Measurements from ENCODE around the gene STRADB.

STRADB gene

DNA sequence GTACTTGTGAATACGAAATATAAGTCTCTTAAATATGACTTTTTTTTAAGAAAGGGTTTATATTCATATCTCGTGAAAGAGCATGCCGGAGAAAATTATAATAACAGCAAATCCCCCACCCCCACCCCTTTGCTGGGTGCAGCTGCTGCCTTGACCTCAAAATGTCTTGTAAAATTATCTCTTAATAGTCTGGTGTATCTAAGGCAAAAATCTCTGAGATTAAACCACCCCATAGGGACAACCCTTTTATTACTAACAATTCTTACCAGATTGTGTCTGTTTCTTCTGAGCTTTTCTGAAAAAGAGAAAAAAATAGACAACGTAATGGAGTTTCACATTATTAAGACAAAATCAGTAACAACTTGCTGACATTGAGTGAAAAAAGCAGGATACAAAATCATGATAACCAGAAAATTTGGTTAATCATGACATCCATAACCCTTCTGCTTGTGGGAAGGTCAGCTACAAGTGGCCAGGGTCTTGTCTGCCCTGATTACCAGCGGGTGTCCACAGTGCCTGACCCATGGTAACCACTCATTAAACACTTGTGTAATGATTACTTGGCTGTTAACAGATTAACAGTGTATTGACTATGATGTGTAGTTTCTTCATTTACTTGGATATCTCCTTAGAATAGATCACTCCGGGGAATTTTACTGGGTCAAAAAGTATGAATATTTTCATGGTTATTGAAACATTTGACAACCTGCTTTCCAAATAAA is 1.5 kb downstream of the STRADB start:
- Histone ChIP-seq H3K27ac (no peak overlapping the region), H3K9me3 (ENCODE audit: control insufficient read depth, low read length) (no peaks in the 10 kb centered on the region), H3K27me3 (ENCODE audit: control insufficient read depth, insufficient read depth, low read length) (no peaks in the 10 kb centered on the region), H2AFZ (no peak overlapping the region), H3K4me2 (ENCODE audit: low read length) (peak overlapping the region; percentile 61), H3K36me3 (ENCODE audit: control insufficient read depth, insufficient read depth, low read length) (no peaks in the 10 kb centered on the region), H3K9ac (no peak overlapping the region), H3K79me2 (peaks cover 26% of the 10 kb centered on the region), H3K4me3 (ENCODE audit: low read depth, low read length) (peak overlapping the region; percentile 89), H3K4me1 (peaks cover 9% of the 10 kb centered on the region)
- TF ChIP-seq, protein P1, sequence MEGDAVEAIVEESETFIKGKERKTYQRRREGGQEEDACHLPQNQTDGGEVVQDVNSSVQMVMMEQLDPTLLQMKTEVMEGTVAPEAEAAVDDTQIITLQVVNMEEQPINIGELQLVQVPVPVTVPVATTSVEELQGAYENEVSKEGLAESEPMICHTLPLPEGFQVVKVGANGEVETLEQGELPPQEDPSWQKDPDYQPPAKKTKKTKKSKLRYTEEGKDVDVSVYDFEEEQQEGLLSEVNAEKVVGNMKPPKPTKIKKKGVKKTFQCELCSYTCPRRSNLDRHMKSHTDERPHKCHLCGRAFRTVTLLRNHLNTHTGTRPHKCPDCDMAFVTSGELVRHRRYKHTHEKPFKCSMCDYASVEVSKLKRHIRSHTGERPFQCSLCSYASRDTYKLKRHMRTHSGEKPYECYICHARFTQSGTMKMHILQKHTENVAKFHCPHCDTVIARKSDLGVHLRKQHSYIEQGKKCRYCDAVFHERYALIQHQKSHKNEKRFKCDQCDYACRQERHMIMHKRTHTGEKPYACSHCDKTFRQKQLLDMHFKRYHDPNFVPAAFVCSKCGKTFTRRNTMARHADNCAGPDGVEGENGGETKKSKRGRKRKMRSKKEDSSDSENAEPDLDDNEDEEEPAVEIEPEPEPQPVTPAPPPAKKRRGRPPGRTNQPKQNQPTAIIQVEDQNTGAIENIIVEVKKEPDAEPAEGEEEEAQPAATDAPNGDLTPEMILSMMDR (IDR thresholded peaks at IDR 0.05), result no peak

DNA sequence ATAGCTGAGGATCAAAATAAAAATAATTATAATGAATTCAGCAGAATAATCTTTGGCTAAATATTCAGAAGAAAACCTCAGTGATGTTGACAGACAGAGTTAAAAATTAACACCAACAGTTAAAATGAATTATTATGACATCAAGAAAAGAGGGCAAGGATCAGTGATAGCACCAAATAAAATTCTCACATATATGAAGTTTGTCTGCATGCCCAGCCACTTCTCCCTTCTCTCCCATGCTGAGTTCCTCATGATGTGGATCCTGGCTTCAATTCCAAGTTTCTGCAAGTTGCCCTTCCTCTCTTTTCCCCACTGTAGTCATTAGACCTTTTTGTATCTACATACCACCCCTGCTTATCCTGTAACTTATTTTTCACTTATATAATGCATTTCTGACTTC is 6.8 kb downstream of the STRADB start:
- Histone ChIP-seq H2AFZ (no peak overlapping the region), H3K9ac (no peak overlapping the region), H3K36me3 (ENCODE audit: control insufficient read depth, insufficient read depth, low read length) (no peaks in the 10 kb centered on the region), H3K27ac (no peak overlapping the region), H3K4me2 (ENCODE audit: low read length) (no peak overlapping the region), H3K79me2 (no peaks in the 10 kb centered on the region), H3K4me1 (no peaks in the 10 kb centered on the region), H3K4me3 (ENCODE audit: low read depth, low read length) (no peak overlapping the region), H3K9me3 (ENCODE audit: control insufficient read depth, low read length) (no peaks in the 10 kb centered on the region), H3K27me3 (ENCODE audit: control insufficient read depth, insufficient read depth, low read length) (no peaks in the 10 kb centered on the region)
- TF ChIP-seq, protein P1 (IDR thresholded peaks at IDR 0.05), result no peak

- Histone ChIP-seq H3K9me3 (ENCODE audit: control insufficient read depth, low read length) (no peaks in the 10 kb centered on the region), H3K4me1 (no peaks in the 10 kb centered on the region), H3K36me3 (ENCODE audit: control insufficient read depth, insufficient read depth, low read length) (no peaks in the 10 kb centered on the region), H3K27me3 (ENCODE audit: control insufficient read depth, insufficient read depth, low read length) (no peaks in the 10 kb centered on the region), H3K79me2 (no peaks in the 10 kb centered on the region), H3K9ac (no peak overlapping the region), H3K4me2 (ENCODE audit: low read length) (no peak overlapping the region), H2AFZ (no peak overlapping the region), H3K4me3 (ENCODE audit: low read depth, low read length) (no peak overlapping the region), H3K27ac (no peak overlapping the region)
- TF ChIP-seq, protein P1 (IDR thresholded peaks at IDR 0.05), result no peak
These were observed 9.0 kb downstream of the STRADB start for GRCh38 chr2:201460532-201460931.

GRCh38 chr2:201464547-201464946 is 13.0 kb downstream of the STRADB start:
- Histone ChIP-seq H3K4me3 (ENCODE audit: low read depth, low read length) (no peak overlapping the region), H3K4me1 (no peaks in the 10 kb centered on the region), H3K79me2 (no peaks in the 10 kb centered on the region), H3K27me3 (ENCODE audit: control insufficient read depth, insufficient read depth, low read length) (no peaks in the 10 kb centered on the region), H3K36me3 (ENCODE audit: control insufficient read depth, insufficient read depth, low read length) (no peaks in the 10 kb centered on the region), H3K4me2 (ENCODE audit: low read length) (no peak overlapping the region), H3K27ac (no peak overlapping the region), H3K9ac (no peak overlapping the region), H3K9me3 (ENCODE audit: control insufficient read depth, low read length) (no peaks in the 10 kb centered on the region), H2AFZ (no peak overlapping the region)
- TF ChIP-seq, protein P1 (IDR thresholded peaks at IDR 0.05), result no peak

- no peak overlapping the region for H2AFZ ChIP-seq
- H3K4me1 ChIP-seq, result no peaks in the 10 kb centered on the region
- no peak overlapping the region for H3K9ac ChIP-seq
- H3K36me3 ChIP-seq (ENCODE audit: control insufficient read depth, insufficient read depth, low read length), result no peaks in the 10 kb centered on the region
- H3K9me3 ChIP-seq (ENCODE audit: control insufficient read depth, low read length), result no peaks in the 10 kb centered on the region
- no peak overlapping the region for H3K4me3 ChIP-seq (ENCODE audit: low read depth, low read length)
- H3K27me3 ChIP-seq (ENCODE audit: control insufficient read depth, insufficient read depth, low read length), result no peaks in the 10 kb centered on the region
- H3K79me2 ChIP-seq, result no peaks in the 10 kb centered on the region
- no peak overlapping the region for H3K27ac ChIP-seq
- no peak overlapping the region for H3K4me2 ChIP-seq (ENCODE audit: low read length)
- TF ChIP-seq, protein P1 (IDR thresholded peaks at IDR 0.05), result no peak
These were observed 14.0 kb downstream of the STRADB start for GRCh38 chr2:201465524-201465971.
